ENCODE measurements around the gene RANBP1.

- TF ChIP-seq EZH2 (IDR thresholded peaks at IDR 0.05; ENCODE audit: insufficient read depth, poor library complexity, severe bottlenecking) (no peak), EZH2phosphoT487 (IDR thresholded peaks at IDR 0.05; ENCODE audit: insufficient read depth, low read depth) (no peak)
Observed at GRCh38 chr22:20127869-20128618, 12.1 kb downstream of the RANBP1 start.
